NCI-H460 (cell line): ENCODE measurements around the gene EEFSEC. TPM values are rescaled to one million over a fixed set of nuclear protein-coding genes. Genes with fewer than 3 reads are reported as not detected.

ENCODE experiments used
- DNase-seq: peaks from one replicate; pipeline ENCODE4 v3.0.0-alpha.2; 2016; ENCODE audit warnings: low read depth; ENCODE audit errors: extremely low read depth
- total RNA-seq: library from RNA; depleted of rRNA; stranded (reverse); fragments of >200 nt; shearing (Covaris generic); gene quantifications from 2 replicates; pipeline ENCODE4 v1.2.3, GENCODE V29; 2014

EEFSEC gene
- total RNA-seq, 1 experiment from 2014 or later, result 6.2 TPM

DNA sequence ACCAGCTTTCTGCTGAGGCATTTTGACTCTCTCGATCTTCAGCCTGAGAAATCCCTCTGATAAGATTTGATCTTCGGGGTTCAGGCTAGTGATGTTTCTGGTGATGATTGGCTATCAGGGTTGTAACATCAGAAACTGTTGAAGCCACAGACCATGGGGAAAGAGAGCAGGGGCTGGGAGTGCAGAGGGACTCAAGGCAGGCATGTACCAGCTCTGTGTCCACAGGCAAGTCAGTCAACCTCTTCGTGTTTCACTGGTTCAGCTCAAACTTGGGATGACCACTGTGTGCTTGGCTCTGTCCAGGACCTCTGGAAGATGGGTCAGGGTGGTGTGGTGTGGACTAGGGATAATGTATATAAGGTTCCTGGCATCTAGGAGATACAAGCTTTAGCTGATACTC is 116.5 kb downstream of the EEFSEC start:
- DNase-seq, result no peak

DNA sequence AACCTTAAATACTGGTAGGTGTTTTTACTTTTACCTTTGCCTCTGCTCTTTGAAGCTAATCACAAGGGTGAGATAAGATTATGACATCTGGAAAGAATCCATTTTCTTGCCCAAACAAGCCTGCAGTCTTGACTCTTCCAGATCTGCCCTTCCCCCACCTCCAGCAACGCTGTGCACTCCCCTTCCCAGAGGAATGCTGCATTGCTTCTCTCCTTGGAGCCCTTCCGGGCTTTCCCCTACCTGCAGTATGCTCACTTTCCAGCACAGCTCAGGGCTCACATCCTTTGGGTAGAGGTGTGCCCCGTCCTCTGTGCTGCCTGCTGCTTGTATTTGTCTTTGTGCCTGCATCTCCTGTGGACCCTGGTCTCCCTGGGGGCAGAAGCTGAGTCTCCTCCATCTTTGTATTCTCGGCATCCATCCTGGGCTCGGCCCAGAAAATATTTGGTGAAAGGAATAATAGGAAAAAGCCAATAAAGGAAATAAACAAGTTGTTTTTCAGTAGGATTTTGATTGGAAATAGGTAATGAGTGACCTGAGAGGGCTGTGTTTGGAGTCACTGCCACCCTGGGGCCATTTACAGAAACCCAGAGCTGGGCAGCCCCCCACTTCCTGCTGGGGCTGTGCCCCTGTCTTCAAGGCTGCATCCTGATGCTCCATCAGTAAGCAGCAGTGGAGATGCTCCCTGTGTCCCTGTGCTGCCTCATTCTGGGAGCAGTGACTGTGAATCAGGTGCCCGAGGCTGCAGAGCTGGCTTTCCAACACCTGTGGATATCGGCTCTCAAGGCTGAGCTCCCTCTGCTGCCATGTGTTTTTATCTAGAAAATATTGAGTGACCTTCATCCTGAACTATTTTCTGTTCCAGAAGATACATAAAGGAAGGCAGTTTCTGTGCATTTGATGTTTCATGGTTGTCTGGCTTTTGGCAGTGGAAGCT is 117.5 kb downstream of the EEFSEC start:
- DNase-seq, result no peak

DNA sequence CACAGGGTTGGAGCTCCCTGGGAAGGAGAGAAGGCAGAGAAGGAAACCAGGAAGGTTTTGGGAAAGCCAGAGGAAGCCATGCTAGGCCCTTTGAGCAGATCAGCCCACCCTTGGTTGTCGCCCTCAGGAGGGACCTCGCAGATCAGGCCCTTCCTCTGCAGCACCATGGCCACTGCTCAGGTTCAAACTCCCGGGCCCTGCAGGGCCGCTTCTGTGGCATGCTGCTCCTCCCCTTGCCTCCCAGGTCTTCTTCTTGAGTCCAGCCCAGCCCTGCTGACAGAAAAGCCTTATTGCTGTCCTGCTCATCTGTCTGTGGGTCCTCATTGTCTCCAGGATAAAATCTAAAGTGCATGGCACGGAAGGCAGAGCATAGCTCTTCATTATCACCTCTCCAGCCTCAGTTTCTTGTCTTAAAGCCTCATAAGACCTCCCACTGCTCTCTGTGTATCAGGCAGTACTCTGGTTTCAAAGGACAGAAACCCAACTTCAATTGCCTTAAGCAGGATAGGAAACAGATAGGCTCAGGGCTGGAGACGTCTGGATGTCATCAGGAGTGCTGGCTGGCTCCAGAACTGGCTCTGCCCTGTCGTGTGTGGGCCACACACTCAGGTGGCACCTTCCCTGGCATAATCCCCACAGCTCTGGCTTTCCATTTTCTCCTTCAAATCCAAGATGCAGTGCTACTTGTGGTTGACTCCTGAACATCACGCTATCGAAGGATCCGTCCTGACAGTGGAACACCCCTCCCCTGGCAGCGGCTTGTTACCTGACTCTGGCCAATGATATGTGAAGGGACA is 118.5 kb downstream of the EEFSEC start:
- DNase-seq, result no peak

DNA sequence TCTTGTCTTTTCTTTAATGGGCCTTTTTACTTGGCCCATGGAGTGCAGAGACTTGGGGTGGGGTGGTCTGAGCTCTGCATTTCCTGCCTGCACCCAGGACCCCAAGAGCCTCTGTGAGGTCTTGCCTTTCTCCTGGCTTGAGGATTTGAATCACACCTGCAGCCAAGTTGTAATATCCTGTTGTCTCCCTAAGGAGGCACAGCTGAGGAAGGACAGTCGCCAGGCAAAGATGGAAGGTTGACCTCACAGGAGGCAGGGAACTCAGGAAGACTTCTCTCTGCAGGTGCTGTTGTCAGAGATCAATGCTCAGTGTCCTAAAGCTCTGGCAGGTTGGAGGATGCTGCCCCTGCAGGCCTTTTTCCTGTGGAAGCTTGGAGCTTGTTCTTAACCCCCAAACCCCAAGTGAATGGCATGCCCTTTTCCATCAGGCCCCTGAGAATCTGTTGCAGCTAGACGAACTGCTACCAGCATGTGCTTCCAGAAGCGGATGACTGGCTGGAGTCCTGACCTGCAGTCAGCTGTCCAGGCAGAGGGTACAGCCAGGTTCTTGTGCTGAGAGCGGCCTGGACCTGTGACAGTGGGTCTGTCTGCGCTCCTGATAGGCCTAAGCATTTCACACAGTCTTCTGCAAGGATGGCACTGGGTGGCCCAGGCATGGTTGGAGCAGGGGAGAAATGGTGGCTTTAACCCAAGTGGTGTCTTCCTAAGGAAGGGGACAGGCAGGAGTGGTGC is 120.0 kb downstream of the EEFSEC start:
- no peak for DNase-seq

DNA sequence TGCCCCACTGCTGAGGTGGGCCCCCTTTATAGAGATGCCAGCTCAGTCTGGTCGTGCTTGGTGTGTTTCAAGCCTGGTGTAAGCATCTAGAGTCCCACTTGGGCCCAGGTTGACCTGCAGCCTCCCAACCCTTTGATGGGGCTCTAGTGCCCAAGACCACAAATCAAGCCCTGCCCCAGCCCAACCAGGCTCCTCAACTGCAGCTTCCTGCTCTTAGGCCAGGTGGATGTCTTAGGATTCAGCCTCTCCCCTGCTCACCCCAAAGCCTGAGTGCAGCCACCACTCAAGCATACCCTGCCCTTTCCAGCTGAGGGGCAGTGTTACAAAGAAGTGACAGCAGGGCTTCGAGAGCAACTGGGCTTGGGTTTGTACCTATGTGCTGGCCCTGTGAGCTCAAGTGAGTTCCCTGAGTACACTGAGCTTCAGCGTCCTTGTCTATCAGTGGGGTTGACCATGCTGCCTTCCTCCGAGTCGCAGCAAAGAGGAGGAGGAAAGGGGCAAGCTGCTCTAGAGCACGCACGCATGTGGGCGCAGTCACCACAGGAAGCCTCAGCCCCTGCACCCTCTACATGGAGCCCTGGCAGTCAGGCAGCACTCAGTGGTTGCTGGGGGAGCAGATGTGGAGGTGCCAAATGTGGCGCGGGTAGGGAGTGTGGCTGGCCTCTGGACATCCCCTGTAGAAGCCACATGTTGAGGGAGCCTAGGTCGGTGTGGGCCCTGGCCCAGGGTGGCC is 120.7 kb downstream of the EEFSEC start:
- DNase-seq, result no peak

DNA sequence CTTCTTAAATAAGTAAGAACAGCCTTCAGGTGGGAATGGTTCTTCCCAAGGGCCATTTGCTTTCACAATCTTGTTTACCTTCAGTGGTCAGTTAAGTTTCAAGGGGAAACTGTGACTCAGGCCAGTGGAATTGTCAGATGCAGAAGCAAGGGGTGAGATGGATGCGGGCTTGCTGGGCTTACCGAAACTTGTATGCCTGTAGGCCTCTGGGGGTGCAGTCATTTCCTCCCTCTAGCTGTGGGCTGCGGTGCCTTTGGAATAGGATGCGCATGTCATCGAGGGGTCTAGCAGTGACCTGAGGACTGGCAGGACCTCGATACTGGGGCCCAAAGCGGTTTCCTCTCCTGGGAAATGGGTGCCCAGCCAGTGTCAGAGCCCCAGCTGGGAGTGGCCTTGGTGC is 121.6 kb downstream of the EEFSEC start:
- DNase-seq, result no peak

DNA sequence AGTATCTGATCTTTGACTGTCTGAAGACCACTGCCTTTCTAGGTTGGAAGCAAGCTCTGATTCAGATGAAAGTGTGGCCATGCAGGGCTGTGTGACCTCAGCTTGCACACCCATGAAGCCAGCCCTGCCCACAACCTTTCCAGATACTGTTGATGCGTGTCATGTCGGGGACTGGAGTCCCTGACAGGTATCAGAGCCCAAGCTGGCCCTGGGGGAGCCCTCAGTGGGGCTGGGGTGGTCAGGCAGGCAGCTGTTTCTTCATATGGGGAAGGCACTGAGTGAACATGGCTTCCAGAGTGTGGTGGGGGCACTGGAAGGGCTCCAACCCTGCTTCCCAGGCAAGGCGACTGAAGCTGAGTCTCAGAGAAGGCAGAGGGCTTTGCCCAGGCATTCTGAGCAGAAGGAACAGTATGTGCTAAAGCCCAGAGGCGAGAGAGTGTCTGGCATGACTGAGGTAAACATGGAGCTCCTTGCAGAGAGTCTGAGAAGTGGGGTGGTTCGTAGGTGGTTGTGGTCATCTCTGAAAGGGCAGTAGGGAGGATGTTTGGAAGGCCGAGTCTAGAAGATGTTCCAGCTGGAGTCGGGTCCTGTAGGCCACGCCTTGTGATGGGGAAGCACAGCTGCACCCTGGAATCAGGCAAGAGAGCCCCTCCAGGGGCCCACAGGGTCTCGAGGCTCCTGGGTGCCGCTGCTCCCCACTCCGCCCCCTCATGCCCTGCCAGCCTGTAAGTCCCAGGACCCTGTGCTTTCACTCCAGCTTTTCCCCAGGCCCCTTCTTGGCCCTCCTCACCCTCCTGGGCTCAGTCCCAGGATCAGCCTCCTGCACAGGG is 122.2 kb downstream of the EEFSEC start:
- DNase-seq, result no peak

DNA sequence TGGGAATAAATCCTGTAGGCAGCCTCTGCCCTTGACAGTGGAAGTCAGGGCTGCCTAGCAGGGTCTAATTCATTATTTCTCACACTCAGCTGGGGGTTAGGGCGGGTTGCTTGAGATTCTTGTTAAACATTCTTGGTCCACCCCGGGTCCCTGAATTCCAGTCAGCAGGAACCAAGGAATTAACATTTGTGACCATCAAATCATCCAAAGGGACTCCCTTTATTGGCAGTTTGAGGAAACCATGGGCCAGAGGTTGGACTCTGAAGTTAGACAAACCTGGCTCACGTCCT is 122.8 kb downstream of the EEFSEC start:
- no peak for DNase-seq

DNA sequence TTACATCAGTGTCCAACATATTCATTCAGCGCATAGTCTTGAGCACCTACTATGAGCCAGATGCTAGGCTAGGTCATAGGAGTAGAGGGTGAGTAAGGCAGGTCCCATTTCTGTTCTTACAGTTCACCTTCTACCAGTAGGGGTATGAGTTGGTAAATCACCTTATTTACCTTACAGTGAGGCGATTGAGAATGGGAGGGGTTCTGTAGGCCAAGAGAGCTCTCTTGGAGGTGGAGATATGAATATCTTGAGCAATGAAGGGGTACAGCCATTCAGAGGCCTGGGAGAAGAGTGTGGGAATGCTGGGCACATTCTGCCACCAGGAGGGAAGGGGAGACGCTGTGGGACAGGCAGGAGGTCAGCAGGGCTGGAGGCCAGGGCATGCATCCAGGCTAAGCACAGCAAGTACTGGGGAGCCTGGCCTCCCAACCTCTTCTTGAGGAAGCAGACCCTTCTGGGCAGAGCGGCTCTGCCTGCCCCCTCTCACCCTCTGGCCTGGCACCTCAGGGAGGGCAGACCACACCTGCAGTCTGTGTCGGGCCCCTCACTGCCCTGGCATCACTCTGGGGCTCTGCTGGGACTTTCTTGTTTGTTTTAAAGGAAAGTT is 123.4 kb downstream of the EEFSEC start:
- DNase-seq, result no peak

DNA sequence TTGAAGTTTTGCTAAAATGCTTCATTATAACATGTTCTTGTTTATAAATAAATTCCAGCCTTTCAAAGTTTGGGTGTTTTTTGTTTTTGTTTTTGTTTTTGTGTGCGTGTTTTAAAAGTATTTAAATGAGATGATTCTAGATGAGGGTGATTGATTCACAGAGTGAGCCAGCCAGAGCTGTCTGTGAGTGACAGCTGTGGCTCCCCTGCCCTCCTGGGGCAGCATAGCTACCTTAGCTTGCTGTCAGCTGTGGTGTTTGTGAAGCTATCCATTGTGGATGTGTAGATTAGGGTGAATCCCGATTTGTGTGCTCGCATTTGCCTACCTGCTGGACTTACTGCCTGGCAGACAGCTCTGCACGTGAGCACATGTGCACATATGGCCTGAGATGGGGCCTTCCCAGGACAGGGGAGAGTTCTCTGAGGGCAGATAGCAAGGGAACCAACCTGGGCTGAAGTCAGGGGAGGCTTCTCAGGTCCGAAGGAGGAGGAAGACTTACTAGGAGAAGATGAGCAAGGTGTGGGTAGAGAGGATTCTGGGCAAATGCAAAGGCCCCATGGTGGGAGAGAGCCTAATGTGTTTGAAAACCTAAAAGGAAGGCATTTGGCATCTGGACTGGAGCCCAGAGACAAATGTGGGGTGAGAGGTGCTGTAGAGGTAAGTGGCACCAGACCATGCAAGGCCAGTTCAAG is 124.2 kb downstream of the EEFSEC start:
- no peak for DNase-seq

DNA sequence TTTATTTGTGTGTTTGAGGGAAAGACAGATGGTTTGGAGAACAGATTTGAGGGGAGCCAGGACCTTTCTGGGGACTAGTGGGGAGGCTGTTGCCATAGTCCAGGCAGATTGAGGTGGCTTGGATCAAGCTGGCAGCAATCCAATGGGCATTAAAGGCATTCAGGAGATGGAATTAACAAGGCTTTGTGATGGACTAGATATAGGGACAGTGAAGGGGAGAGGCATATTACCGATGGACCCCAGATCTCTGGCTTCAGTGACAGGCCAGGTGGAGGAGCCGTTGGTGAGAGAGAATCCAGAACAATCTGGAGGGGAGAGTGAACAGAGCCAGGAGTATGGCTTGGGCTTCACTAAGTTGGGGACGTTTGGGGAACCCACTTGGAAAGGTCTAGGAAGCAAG is 124.8 kb downstream of the EEFSEC start:
- DNase-seq, result no peak

DNA sequence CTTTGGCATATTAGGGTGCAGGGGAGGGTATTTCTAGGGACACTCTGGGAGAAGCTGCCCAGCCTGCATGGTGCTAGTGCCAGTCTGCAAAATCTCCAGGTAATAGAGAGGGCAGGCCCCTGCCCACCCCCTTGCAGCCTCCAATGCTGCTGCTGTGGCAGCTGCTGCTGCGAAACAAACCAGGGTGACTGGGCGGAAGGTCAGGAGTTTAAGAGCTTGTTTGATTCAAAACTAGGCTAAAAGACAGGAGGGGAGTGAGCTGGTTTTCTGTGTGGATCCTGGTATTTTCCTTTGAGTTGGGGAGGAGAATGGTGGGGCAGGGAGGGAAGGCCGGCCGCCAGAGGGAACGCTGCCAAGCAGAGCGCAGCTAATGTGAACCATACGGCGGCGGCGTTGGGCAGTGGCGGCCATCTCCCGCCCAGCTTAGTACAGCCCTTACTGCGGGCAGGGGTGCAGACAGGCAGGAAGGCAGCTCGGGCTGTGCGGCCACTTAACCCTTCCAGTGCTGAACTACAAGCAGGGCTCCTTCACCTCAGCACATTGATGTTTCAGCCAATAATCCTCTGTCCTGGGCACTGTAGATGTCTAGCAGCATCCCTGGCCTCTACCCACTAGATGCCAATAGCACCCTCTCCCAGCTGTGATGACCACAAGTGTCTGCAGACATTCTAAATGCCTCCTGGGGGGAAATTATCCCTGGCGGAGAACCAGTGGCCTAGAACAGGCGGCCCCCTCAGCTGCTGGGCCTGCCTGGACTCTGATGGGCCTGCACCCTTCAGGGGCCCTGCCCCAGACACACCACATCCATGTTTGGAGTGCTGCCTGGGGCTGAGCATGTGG is 125.7 kb downstream of the EEFSEC start:
- DNase-seq, result no peak

DNA sequence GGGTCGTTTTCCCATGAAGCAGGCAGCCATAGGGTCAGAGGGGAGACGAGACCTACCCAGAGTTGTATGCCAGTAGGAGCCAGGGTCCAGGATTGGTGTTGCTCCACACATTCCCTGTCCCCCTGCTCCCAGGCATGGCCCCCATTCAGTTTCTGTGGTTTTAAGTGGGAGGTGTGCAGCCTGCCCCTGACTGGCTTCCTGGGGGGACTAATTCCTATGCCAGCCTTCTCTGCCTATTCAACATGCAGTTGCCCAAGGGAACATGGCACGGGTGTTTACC is 126.3 kb downstream of the EEFSEC start:
- no peak for DNase-seq

DNA sequence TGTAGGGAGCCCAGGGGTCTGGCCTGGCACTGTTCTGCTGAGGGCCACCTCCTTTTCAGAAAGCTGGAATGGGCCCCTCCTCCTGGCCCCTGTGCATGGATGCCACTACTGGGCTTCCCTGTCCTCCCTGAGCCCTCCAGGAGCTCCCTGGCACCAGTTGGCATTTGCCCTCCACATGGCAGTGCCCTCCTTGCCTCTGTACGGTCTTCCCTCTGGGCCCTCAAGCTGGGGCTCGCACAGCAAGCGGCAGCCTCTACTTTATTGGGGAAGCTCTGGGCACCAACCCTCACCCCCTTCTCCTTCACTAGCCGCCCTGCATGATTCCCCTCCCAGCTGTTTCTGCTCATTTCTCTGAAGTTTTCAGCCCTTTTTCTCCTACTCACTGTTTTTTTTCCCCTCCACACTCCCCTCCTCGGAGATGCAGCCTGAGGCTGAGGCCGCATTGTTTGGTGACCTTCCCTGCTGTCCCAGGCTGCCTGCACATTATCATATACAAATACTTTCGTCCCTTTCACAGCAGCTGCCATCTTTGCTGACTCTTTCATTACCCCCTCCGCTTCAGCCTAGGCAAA is 127.3 kb downstream of the EEFSEC start:
- DNase-seq, result no peak

DNA sequence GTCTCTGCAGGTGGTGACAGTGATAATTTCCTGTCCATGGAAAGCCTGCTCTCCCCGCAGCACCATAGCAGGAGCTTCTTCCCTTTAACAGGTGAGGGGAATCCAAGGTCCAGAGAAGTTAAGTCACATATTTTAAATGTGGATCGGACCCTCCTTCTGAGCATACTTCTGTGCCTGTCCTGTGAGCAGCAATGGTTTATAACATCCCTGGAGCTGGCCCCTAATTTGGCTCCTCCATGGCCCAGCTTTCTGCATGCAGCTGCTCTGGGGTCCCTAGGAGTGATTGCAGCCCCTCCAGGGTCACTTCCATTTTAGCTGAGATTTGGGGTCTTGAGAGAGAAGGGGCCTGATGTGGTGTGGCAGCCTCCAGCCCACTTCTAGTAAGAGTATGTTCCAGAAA is 127.8 kb downstream of the EEFSEC start:
- DNase-seq, result no peak

DNA sequence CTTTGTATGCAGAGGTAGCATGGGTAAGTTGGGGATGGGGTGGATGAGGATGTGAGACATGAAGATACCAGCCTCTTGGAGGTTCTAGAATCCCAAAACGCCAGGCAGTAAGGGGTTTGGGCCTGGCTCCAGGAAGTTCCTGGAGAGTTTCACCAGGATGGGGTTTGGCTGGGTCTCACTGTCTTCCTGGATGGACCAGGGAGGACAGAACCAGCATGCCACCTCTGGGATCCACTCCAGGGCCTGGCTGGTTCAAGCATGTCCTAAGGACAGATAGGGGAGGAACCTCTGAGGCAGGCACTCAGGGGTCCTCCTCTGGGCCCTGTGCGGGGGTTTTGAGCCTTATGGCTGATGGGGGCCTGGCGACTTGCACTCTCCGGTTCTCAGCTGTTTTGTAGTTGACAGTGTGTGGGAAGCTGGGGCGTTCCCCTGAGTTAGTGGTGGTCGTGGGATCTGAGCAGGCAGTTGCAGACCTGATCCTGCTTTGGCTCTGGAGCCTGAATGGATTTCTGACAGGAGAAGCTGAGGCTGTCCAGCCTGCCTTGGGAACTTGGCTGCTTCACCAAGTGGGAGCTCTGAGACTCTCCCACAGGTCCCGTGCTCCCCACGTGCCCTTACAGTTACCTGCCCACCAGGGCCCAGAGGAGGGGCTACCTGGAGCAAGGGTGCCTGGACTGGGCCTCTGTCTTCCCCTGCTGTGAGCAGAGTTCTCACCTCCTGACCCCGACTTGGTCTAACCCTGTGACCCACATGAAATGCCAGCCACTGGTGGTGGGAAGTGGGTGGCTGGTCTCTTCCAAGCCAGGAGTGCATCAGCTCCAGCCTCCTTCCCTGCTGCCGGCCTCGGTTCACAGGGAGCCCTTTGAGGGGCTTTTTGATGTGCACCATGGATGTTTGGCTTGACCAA is 128.4 kb downstream of the EEFSEC start:
- DNase-seq, result no peak
